Astrocyte (in vitro differentiated cells and primary cell): ENCODE measurements around the gene NSMCE3.

Experiments used
- CTCF ChIP-seq: IDR thresholded peaks from 2 replicates; pipeline ENCODE4 v1.5.1; 2011; ENCODE audit warnings: low read depth, mild to moderate bottlenecking, inconsistent platforms, low read length, moderate library complexity; ENCODE audit not compliant: insufficient read depth
- EZH2 ChIP-seq: IDR thresholded peaks from 2 replicates; pipeline ENCODE4 v1.6.1; 2012; ENCODE audit warnings: mild to moderate bottlenecking, low read length, inconsistent platforms; ENCODE audit not compliant: insufficient read depth

GRCh38 chr15:29242456-29243242 lies 27.0 kb downstream of the NSMCE3 start:
- TF ChIP-seq CTCF (no peak), EZH2 (no peak)
